HepG2 (cell line): Measurements from ENCODE around the gene CCDC157. TPM values are rescaled to one million over a fixed set of nuclear protein-coding genes. Genes with fewer than 3 reads are reported as not detected.

Source experiments
- CAMTA2 ChIP-seq: sonication (generic); formaldehyde crosslinking; IDR thresholded peaks from 2 replicates; pipeline ENCODE4 v1.4.0; 2020; ENCODE audit warnings: mild to moderate bottlenecking, missing genetic modification reagents, borderline replicate concordance
- HOMEZ ChIP-seq: IDR thresholded peaks from 2 replicates; pipeline ENCODE4 v1.6.1; 2016; ENCODE audit warnings: low read depth
- KDM3A ChIP-seq: IDR thresholded peaks from 2 replicates; pipeline ENCODE4 v1.6.1; 2018; ENCODE audit warnings: low read depth, missing compliant biosample characterization
- MTA1 ChIP-seq: sonication (generic); formaldehyde crosslinking; IDR thresholded peaks from 2 replicates; pipeline ENCODE4 v1.4.0; 2020; ENCODE audit warnings: missing genetic modification reagents, mild to moderate bottlenecking, borderline replicate concordance
- NPAS2 ChIP-seq: sonication (generic); formaldehyde crosslinking; IDR thresholded peaks from 2 replicates; pipeline ENCODE4 v1.8.0; 2022; ENCODE audit warnings: mild to moderate bottlenecking, missing genetic modification reagents, borderline replicate concordance
- XRCC5 ChIP-seq: fragments of 200-400 bp; formaldehyde crosslinking; optimal IDR thresholded peaks from 2 replicates; pipeline ENCODE3; 2017; ENCODE audit warnings: mild to moderate bottlenecking, low read length
- ZNF570 ChIP-seq: sonication (generic); formaldehyde crosslinking; IDR thresholded peaks from 2 replicates; pipeline ENCODE4 v1.4.0; 2020; ENCODE audit warnings: mild to moderate bottlenecking, missing genetic modification reagents, borderline replicate concordance
- ZNF737 ChIP-seq: sonication (generic); formaldehyde crosslinking; IDR thresholded peaks from 2 replicates; pipeline ENCODE4 v1.5.0; 2020; ENCODE audit warnings: missing genetic modification reagents, mild to moderate bottlenecking, borderline replicate concordance
- ZNF782 ChIP-seq: sonication (generic); formaldehyde crosslinking; IDR thresholded peaks from 2 replicates; pipeline ENCODE4 v1.4.0; 2020; ENCODE audit warnings: missing genetic modification reagents, mild to moderate bottlenecking, borderline replicate concordance
- polyA plus RNA-seq, 8 experiments: library from polyadenylated mRNA; depleted of rRNA in 3 of 8; stranded (reverse) in 7 of 8; unstranded in 1 of 8; fragments of >200 nt; fragmentation: Illumina TruSeq in 4 of 8; extraction: Trizol in 4 of 8; gene quantifications; 2 replicates each; pipeline versions ENCODE4 v1.2.1 to v1.2.3, GENCODE V29; 2011 to 2016; ENCODE audit warnings: low read depth in 4 of 8, missing spikeins in 1 of 8, mixed read lengths in 1 of 8; ENCODE audit not compliant: insufficient read depth in 1 of 8
- total RNA-seq, 5 experiments: library from RNA; depleted of rRNA; stranded (reverse); fragments of >200 nt; fragmentation: Illumina TruSeq; extraction: Trizol; gene quantifications; 2 replicates each; pipeline ENCODE4 v1.2.3, GENCODE V29; 2016; ENCODE audit warnings: low read depth in 1 of 5
- TF ChIP-seq, protein P1 (sequence below): sonication (generic); formaldehyde crosslinking; IDR thresholded peaks from 2 replicates; pipeline ENCODE4 v1.4.0; 2020; ENCODE audit warnings: missing genetic modification reagents, mild to moderate bottlenecking, borderline replicate concordance
- TF ChIP-seq, protein P2 (sequence below): sonication (generic); formaldehyde crosslinking; IDR thresholded peaks from 2 replicates; pipeline ENCODE4 v1.9.0; 2021; ENCODE audit warnings: missing genetic modification reagents, borderline replicate concordance

CCDC157 gene
- total and polyA plus RNA-seq, 2 of the 13 experiments (the other 11 are each of a cell fraction or from before 2014, with no cell fraction given), result 1.4 to 1.6 TPM

GRCh38 chr22:30348404-30348803, 8.4 kb upstream of the CCDC157 start (continued):
- TF ChIP-seq ZNF782 (CRISPR knock-in tag), result no peak
- TF ChIP-seq ZNF570, result no peak
- no peak for TF ChIP-seq KDM3A (CRISPR knock-in tag)
- TF ChIP-seq, protein P1, sequence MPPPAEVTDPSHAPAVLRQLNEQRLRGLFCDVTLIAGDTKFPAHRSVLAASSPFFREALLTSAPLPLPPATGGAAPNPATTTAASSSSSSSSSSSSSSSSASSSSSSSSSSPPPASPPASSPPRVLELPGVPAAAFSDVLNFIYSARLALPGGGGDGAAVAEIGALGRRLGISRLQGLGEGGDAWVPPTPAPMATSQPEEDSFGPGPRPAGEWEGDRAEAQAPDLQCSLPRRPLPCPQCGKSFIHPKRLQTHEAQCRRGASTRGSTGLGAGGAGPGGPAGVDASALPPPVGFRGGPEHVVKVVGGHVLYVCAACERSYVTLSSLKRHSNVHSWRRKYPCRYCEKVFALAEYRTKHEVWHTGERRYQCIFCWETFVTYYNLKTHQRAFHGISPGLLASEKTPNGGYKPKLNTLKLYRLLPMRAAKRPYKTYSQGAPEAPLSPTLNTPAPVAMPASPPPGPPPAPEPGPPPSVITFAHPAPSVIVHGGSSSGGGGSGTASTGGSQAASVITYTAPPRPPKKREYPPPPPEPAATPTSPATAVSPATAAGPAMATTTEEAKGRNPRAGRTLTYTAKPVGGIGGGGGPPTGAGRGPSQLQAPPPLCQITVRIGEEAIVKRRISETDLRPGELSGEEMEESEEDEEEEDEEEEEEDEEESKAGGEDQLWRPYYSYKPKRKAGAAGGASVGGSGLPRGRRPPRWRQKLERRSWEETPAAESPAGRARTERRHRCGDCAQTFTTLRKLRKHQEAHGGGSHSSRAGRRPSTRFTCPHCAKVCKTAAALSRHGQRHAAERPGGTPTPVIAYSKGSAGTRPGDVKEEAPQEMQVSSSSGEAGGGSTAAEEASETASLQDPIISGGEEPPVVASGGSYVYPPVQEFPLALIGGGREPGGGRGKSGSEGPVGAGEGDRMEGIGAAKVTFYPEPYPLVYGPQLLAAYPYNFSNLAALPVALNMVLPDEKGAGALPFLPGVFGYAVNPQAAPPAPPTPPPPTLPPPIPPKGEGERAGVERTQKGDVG (CRISPR knock-in tag), result no peak
- TF ChIP-seq MTA1 (CRISPR knock-in tag), result no peak
- no peak for TF ChIP-seq CAMTA2
- no peak for TF ChIP-seq NPAS2 (CRISPR knock-in tag)
- no peak for TF ChIP-seq HOMEZ (CRISPR knock-in tag)
- TF ChIP-seq, protein P2, sequence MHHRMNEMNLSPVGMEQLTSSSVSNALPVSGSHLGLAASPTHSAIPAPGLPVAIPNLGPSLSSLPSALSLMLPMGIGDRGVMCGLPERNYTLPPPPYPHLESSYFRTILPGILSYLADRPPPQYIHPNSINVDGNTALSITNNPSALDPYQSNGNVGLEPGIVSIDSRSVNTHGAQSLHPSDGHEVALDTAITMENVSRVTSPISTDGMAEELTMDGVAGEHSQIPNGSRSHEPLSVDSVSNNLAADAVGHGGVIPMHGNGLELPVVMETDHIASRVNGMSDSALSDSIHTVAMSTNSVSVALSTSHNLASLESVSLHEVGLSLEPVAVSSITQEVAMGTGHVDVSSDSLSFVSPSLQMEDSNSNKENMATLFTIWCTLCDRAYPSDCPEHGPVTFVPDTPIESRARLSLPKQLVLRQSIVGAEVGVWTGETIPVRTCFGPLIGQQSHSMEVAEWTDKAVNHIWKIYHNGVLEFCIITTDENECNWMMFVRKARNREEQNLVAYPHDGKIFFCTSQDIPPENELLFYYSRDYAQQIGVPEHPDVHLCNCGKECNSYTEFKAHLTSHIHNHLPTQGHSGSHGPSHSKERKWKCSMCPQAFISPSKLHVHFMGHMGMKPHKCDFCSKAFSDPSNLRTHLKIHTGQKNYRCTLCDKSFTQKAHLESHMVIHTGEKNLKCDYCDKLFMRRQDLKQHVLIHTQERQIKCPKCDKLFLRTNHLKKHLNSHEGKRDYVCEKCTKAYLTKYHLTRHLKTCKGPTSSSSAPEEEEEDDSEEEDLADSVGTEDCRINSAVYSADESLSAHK (CRISPR knock-in tag), result no peak
- TF ChIP-seq XRCC5, result no peak
- TF ChIP-seq ZNF737 (CRISPR knock-in tag), result no peak
